ENCODE measurements around the gene RBM47.

DNA sequence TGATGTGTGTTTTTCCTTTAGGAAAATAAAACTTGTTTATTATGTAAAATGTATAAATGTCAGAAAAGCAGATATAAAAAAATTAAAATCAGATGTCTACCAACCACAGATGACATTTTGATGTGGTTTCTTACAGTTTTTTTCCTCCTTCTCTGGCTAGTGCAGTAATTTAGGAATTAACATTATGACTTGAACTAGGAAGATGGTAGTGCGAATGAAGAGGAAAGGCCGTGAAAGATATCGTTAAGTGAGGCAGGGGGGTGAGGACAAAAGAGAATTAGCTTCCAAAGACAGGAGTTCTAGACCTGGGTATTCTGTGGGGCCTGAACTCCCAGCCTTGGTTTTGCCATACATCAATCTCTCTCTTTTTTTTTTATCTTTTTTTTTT, 98.0 kb downstream of the RBM47 start:
- TF ChIP-seq, protein P1, sequence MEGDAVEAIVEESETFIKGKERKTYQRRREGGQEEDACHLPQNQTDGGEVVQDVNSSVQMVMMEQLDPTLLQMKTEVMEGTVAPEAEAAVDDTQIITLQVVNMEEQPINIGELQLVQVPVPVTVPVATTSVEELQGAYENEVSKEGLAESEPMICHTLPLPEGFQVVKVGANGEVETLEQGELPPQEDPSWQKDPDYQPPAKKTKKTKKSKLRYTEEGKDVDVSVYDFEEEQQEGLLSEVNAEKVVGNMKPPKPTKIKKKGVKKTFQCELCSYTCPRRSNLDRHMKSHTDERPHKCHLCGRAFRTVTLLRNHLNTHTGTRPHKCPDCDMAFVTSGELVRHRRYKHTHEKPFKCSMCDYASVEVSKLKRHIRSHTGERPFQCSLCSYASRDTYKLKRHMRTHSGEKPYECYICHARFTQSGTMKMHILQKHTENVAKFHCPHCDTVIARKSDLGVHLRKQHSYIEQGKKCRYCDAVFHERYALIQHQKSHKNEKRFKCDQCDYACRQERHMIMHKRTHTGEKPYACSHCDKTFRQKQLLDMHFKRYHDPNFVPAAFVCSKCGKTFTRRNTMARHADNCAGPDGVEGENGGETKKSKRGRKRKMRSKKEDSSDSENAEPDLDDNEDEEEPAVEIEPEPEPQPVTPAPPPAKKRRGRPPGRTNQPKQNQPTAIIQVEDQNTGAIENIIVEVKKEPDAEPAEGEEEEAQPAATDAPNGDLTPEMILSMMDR (conservative IDR thresholded peaks at IDR 0.05 in 1 of 2, IDR thresholded peaks at IDR 0.05 in 1 of 2; ENCODE audit: low read depth in 1 of 2, low read length in 2 of 2), result no peak
- TF ChIP-seq EZH2 (IDR thresholded peaks at IDR 0.05; ENCODE audit: low read length, missing control alignments), result no peak
